GM23338 (cell line): ENCODE results near the gene WNT11. TPM values are rescaled to one million over a fixed set of nuclear protein-coding genes. Genes with fewer than 3 reads are reported as not detected.

Source experiments
- ATAC-seq: fragments of 200-7000 bp; cut with Tn5 transposase; 3 replicates; pipeline ENCODE4 v1.9.1; 2020
- DNase-seq: peaks from one replicate; pipeline ENCODE4 v3.0.0-alpha.2; 2015; ENCODE audit warnings: low spot score
- H2AFZ ChIP-seq: fragments of 200-600 bp; sonication (generic); 2 replicates; pipeline ENCODE4 v1.8.0; 2016; ENCODE audit warnings: antibody characterized with exemption, mild to moderate bottlenecking, moderate library complexity
- H3F3A ChIP-seq: fragments of 200-600 bp; sonication (generic); replicated peaks from 2 replicates; pipeline ENCODE4 v1.8.0; 2017; ENCODE audit warnings: antibody characterized with exemption, mixed run types, low read depth
- H3K27ac ChIP-seq: fragments of 200-600 bp; sonication (generic); 2 replicates; pipeline ENCODE4 v1.6.1; 2016; ENCODE audit warnings: low read depth
- H3K27me3 ChIP-seq: fragments of 200-600 bp; sonication (generic); 2 replicates; pipeline ENCODE4 v1.8.0; 2016; ENCODE audit warnings: mild to moderate bottlenecking, mixed run types, moderate library complexity; ENCODE audit not compliant: insufficient read depth
- H3K36me3 ChIP-seq: fragments of 200-600 bp; sonication (generic); 2 replicates; pipeline ENCODE4 v1.8.0; 2016; ENCODE audit warnings: mild to moderate bottlenecking; ENCODE audit not compliant: insufficient read depth
- H3K4me1 ChIP-seq: fragments of 200-600 bp; sonication (generic); 2 replicates; pipeline ENCODE4 v1.8.0; 2016; ENCODE audit warnings: mild to moderate bottlenecking, moderate library complexity; ENCODE audit not compliant: insufficient read depth
- H3K4me2 ChIP-seq: fragments of 200-600 bp; sonication (generic); 2 replicates; pipeline ENCODE4 v1.7.1; 2017; ENCODE audit warnings: mixed run types
- H3K4me3 ChIP-seq: fragments of 200-600 bp; sonication (generic); 2 replicates; pipeline ENCODE4 v1.6.1; 2016; ENCODE audit warnings: mixed run types
- H3K79me2 ChIP-seq: fragments of 200-600 bp; sonication (generic); replicated peaks from 2 replicates; pipeline ENCODE4 v1.8.0; 2017; ENCODE audit warnings: mild to moderate bottlenecking; ENCODE audit not compliant: insufficient read depth
- H3K9me2 ChIP-seq: fragments of 200-600 bp; sonication (generic); 2 replicates; pipeline ENCODE4 v1.8.0; 2017; ENCODE audit not compliant: insufficient read depth
- H4K20me1 ChIP-seq: fragments of 200-600 bp; sonication (generic); replicated peaks from 2 replicates; pipeline ENCODE4 v1.8.0; 2017; ENCODE audit warnings: mild to moderate bottlenecking; ENCODE audit not compliant: insufficient read depth
- H3K27ac Mint-ChIP-seq: 2 replicates; pipeline ENCODE4 v1.8.0; 2020; ENCODE audit warnings: inconsistent platforms, mild to moderate bottlenecking, moderate library complexity, mixed read lengths
- H3K27me3 Mint-ChIP-seq: 3 replicates; pipeline ENCODE4 v1.8.0; 2022; ENCODE audit warnings: low read depth, mild to moderate bottlenecking, moderate library complexity, mixed read lengths, inconsistent platforms; ENCODE audit not compliant: insufficient read depth, poor library complexity
- H3K36me3 Mint-ChIP-seq: 3 replicates; pipeline ENCODE4 v1.8.0; 2021; ENCODE audit warnings: low read depth, mild to moderate bottlenecking, inconsistent platforms, moderate library complexity, mixed read lengths
- H3K4me1 Mint-ChIP-seq: 3 replicates; pipeline ENCODE4 v1.8.0; 2020; ENCODE audit warnings: mild to moderate bottlenecking, inconsistent platforms, mixed read lengths
- H3K4me3 Mint-ChIP-seq: 3 replicates; pipeline ENCODE4 v1.8.0; 2021; ENCODE audit warnings: moderate library complexity, mild to moderate bottlenecking, inconsistent platforms, mixed read lengths
- H3K9me3 Mint-ChIP-seq: 3 replicates; pipeline ENCODE4 v1.8.0; 2020; ENCODE audit warnings: moderate library complexity, mild to moderate bottlenecking, inconsistent platforms, mixed read lengths
- STAT1 ChIP-seq: IDR thresholded peaks from one replicate; pipeline ENCODE4 v1.6.1; 2016; ENCODE audit warnings: antibody characterized with exemption; ENCODE audit not compliant: unreplicated experiment
- ZNF331 ChIP-seq: fragments of 250-450 bp; sonication (Bioruptor Pico); IDR thresholded peaks from 2 replicates; pipeline ENCODE4 v1.5.0; 2020; ENCODE audit warnings: low read depth, mild to moderate bottlenecking, moderate library complexity
- ZNF462 ChIP-seq: fragments of 250-450 bp; sonication (Bioruptor Pico); IDR thresholded peaks from 2 replicates; pipeline ENCODE4 v1.5.0; 2020; ENCODE audit warnings: mild to moderate bottlenecking, moderate library complexity
- polyA plus RNA-seq: library from polyadenylated mRNA; unstranded; fragments of >200 nt; fragmentation: Nextera tagmentation; extraction: Ambion mirVana; gene quantifications from 2 replicates; pipeline ENCODE4 v1.2.1, GENCODE V29; 2016
- total RNA-seq: library from RNA; depleted of rRNA; stranded (reverse); fragments of >200 nt; shearing (Covaris generic); gene quantifications from 2 replicates; pipeline ENCODE4 v1.2.3, GENCODE V29; 2014

The WNT11 gene
- total and polyA plus RNA-seq, 2 experiments from 2014 or later, result 0.44 to 0.56 TPM

GRCh38 chr11:76239483-76240160 lies 33.3 kb upstream of the WNT11 start (continued):
- TF ChIP-seq ZNF462 (CRISPR knock-in tag), result no peak

- H2AFZ ChIP-seq, result no peak overlapping the region
- no peak overlapping the region for H3K27ac Mint-ChIP-seq
- H3F3A ChIP-seq, result peaks cover 7% of the 10 kb centered on the region; the same call in 1 of the 2 replicates
- no peak for TF ChIP-seq ZNF331 (CRISPR knock-in tag)
- TF ChIP-seq STAT1, result no peak
- no peak overlapping the region for H3K4me3 Mint-ChIP-seq
- no peak overlapping the region for H3K27ac ChIP-seq
- peaks cover 13% of the 10 kb centered on the region for H3K27me3 ChIP-seq
- no peaks in the 10 kb centered on the region for H3K9me2 ChIP-seq
- H3K4me3 ChIP-seq, result no peak overlapping the region
- no peaks in the 10 kb centered on the region for H4K20me1 ChIP-seq
- H3K36me3 Mint-ChIP-seq, result peaks cover 4% of the 10 kb centered on the region; the same call in 2 of the 3 replicates
- H3K4me1 ChIP-seq, result peaks cover 9% of the 10 kb centered on the region; the same call in 1 of the 2 replicates
- ATAC-seq (no peak), DNase-seq (no peak)
- peaks cover 10% of the 10 kb centered on the region for H3K9me3 Mint-ChIP-seq
- no peaks in the 10 kb centered on the region for H3K79me2 ChIP-seq
- no peak overlapping the region for H3K4me2 ChIP-seq
- peaks cover 12% of the 10 kb centered on the region; the same call in 2 of the 3 replicates for H3K4me1 Mint-ChIP-seq
- no peaks in the 10 kb centered on the region for H3K36me3 ChIP-seq
- peaks cover 34% of the 10 kb centered on the region for H3K27me3 Mint-ChIP-seq
These were observed 32.2 kb upstream of the WNT11 start for GRCh38 chr11:76238551-76238950.
